Kidney tubule cell (primary cell): ENCODE data around the gene PLB1.

Source experiments
- DNase-seq: peaks from one replicate; pipeline ENCODE4 v3.0.0-alpha.2; 2018; ENCODE audit warnings: low spot score

The PLB1 gene

GRCh38 chr2:28506112-28506910 lies 10.5 kb downstream of the PLB1 start:
- DNase-seq = peak; percentile 56

DNA sequence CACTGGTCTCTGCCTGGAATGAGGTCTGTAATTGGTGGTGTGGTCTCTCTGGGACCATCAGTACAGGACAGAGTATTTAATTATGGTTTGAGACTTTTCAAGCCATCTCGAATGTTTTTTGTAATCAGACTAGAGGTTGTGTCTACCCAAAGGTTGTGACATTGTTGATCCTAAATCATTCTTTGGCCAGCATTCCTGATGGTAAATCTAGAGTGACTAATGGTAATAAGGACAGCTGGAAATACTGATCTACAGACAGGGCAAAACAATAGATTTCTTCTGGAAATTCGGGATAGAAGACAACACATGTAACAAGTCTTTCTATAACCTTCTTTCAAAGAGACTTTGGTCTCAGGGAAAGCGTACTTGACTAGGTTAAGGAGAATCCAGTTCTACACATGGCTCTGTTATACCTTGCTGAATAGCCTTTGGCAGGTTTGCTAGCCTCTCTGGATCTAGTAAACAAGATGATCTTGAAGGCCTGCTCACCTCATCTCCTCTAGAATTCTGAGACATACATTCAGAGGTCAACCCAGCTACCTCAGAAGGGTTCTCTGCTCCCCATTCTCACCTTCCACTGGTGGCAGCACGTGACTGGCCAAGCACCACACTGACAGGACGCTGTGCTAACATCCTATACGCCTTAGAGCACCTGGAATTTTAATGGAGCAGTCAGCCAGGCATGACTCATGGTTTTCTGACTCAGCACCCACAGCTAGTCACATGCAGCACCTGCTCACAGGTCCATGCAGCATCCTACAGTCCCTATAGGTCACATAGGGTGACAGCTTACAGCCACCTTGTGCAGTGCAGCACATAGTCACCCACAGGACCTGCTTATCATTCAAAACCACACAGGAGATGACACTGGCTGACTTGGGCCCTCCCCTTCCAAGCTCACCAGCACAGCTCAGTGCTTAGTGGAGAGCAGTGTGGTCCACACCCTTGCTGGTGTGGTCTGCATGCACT lies 12.2 kb downstream of the PLB1 start:
- DNase-seq = peak; percentile 99

DNA sequence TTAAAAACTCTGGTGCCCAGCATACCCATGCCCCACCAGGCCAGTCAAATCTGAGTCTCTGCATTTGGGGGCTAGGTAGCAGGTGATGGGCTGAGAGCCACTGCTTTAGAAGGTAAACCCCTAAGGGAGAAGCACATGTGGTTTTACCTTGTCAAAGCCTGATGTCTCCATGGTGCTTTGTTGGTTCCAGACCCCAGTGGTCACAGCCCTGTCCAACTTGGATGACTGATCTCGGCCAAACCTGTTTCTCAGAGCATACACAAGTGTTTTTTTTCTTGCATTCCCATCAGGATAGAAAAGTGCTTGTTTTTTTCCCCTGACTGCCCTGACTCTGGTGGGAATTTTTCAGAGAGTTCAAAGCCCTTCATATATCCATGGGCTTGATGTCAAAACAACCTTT lies 13.5 kb downstream of the PLB1 start:
- no peak for DNase-seq

GRCh38 chr2:28510184-28510583 lies 14.3 kb downstream of the PLB1 start:
- DNase-seq = no peak

DNA sequence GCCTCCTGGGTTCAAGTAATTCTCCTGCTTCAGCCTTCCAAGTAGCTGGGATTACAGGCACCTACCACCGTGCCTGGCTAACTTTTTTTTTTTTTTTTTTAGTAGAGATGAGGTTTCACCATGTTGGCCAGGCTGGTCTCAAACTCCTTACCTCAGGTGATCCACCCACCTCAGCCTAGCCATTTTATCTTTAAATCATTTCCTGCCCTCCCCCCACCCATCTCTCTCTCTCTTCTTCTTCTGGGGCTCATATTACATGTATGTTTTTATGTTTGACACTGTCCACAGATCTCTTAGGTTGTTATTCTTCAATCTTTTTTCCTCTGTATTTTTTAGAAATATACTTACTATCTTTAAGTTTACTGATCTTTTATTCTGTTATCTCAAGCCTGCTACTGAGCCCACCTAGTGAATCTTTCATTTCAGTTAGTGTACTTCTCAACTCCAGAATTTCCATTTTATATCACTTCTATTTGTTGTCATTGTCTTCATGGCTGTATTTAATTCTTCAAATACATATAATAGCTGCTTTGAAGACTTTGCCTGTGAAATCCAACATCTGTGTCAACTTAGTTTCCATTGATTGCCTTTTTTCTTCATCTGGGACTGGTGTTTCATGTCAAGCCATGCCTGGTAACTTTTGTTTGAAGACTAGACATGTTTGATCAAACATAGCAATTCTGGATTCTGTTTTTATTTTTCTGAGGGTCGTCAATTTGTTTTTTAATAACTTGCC lies 16.2 kb downstream of the PLB1 start:
- no peak for DNase-seq

- peak; percentile 76 for DNase-seq
These were observed 16.7 kb downstream of the PLB1 start for GRCh38 chr2:28512607-28512965.

- DNase-seq = no peak
These were observed 17.2 kb downstream of the PLB1 start for GRCh38 chr2:28513097-28513496.

DNA sequence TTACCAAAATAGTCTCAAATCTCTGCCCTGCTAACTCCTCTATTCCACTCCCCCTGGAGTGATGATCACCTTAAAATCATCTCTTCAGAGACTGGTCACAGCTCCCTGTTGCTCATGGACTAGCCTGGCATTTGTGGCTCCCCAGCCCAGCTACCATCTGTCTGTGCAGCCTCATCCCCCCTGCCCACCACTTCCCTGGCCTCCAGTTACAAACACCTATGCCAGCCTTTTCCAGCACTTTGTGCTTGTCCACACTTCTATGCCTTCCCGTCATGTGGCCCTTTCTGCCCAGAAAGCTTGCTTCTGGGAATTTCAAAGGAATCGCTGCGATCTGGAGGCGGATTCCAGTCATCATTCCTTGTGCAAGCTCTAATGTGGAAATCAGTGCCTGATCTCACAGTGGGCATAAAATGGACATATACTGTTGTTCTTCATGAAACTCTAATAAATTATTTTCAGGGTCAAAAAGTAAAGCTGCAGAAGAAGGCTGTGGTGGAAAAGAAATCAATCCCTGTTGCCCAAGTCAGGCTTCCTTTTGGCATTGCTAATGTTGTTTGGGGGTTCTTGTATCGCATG lies 19.4 kb downstream of the PLB1 start:
- DNase-seq = no peak

- no peak for DNase-seq
These were observed 20.6 kb downstream of the PLB1 start for GRCh38 chr2:28516430-28516829.

GRCh38 chr2:28516950-28517349 lies 21.1 kb downstream of the PLB1 start:
- DNase-seq = no peak

GRCh38 chr2:28521663-28522062 lies 25.8 kb downstream of the PLB1 start:
- no peak for DNase-seq

DNA sequence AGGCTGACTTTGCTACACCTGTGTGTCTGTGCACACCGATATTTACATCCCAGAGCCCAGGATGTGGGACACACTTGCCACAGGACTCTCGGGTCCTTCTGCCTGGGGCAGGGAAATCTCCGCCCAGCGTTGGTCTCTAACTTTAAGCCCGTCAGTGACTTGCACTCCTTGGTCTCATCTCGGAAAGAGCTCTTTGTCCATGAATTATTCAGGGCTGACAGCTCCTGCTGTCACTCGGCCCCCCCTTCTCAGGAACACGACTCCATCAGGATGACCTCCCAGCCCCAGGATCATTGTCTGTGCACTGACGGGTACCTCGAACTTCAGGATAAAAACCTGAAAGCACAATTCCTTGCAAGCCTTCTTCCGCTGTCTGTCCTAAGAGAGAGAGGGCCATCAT lies 26.6 kb downstream of the PLB1 start:
- DNase-seq = no peak

DNA sequence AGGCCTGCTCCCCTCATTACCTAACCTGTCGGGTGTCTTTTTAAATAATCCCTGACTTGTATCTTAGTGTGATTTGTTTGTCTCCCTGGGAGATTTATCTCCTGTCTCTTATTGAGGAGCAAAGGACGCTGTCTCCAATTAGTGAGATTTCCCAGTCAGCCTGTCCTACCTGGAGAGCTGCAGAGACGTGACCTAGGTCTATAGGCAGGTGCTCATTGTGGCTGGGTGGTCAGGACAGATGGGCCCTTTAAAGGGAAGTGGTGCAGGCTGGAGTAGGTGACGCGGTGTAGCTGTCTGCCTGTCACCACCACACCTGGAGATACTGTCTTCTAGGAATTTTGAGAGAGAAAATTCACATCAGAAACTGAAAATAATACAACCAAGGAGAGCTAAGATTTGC lies 28.0 kb downstream of the PLB1 start:
- DNase-seq = no peak

GRCh38 chr2:28525481-28525880 lies 29.6 kb downstream of the PLB1 start:
- DNase-seq = no peak

- DNase-seq = no peak
These were observed 30.8 kb downstream of the PLB1 start for GRCh38 chr2:28526527-28527132.

DNA sequence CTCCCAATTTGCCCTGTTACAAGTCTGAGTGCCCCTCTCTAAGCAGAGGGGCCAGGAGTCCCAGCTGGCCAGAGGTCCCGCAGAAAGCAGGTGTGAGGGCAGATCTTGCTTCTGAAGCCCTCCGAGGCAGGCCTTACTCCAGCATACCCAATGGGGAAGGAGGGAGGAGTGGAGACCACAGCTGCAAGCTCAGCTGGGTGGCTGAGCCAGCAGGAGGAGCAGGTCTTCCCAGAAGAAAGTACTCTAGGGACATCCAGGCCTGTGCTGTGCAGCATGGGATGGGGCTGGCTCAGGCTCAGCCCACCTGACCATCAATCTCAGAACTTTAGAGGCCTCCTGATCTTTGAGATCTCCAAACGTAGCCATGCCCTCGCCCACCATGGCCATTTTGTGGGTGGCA lies 31.3 kb downstream of the PLB1 start:
- DNase-seq = no peak

DNA sequence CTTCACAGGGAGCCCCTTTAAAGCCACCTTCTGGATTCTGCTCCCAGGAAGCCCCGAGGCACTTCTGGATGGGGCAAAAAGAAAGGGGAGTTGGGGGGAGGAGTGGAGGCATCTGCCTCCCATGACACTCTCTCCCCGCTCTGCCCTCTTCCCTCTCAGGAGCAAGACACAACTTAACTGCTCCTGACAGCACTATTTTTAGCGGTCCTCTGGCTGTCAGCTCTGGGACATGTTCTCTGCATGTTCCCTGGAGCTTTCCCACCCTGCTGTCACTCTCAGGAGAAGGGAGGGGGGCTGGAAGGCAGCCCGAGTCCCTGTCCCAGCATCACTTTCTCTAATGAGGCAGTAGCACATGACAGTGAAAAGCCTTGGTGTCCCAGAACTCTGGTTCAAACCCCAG lies 32.3 kb downstream of the PLB1 start:
- no peak for DNase-seq

DNA sequence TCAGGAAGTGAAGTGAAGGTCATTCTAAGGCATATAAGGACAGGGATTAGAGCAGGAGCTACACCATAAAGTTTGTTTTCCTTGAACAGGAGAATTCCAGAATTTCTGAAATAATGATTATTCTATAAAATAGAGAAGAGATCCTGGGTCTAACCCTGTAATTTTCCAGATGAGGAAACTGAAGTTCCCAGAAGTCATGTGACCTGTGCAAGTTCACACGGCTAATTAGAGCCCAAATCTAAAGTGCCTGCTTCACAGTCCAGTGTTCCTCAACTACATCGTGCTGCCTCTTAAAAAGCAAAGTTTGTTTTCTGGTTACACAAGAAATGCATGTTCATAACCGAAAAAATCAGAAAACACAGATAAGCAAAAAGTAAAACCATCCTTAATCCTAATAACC lies 34.9 kb downstream of the PLB1 start:
- no peak for DNase-seq

DNA sequence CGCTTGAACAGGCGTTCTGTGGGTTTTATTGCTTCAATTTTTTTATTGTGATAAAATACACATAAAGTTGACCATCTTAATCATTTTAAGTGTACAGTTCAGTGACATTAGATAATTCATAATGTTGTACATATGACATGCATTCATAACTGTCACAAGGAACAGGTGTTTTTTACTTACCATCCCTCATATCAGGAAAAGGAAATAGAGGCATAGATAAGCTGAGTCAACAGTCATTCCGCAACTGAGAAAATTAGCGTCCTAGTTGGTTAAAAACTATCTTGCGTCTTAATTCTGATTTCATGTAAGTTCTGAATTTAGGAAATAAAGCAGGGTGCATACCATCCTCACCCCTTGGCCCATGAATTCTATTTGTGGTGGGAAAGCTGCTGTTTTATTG lies 36.5 kb downstream of the PLB1 start:
- DNase-seq = no peak

- no peak for DNase-seq
These were observed 37.3 kb downstream of the PLB1 start for GRCh38 chr2:28533044-28533680.

- no peak for DNase-seq
These were observed 39.0 kb downstream of the PLB1 start for GRCh38 chr2:28534817-28535216.
